NCI-H146 treated with DMSO at 0.1 percent for 48 hours (cell line): Measurements from ENCODE around the gene EFCAB8.

Experiments
- DNase-seq: peaks from one replicate; lab custom pipeline; 2025; ENCODE audit not compliant: unreplicated experiment; lab: John Stamatoyannopoulos, UW

EFCAB8 gene

GRCh38 chr20:32908334-32909292, 49.9 kb downstream of the EFCAB8 start:
- no peak for DNase-seq

- DNase-seq = no peak
Observed at GRCh38 chr20:32909451-32909850, 50.7 kb downstream of the EFCAB8 start.

- no peak for DNase-seq
Observed at GRCh38 chr20:32909896-32910571, 51.3 kb downstream of the EFCAB8 start.

- no peak for DNase-seq
Observed at GRCh38 chr20:32911355-32911754, 52.6 kb downstream of the EFCAB8 start.

- DNase-seq = no peak
Observed at GRCh38 chr20:32912688-32913087, 54.0 kb downstream of the EFCAB8 start.

- no peak for DNase-seq
Observed at GRCh38 chr20:32914031-32914430, 55.3 kb downstream of the EFCAB8 start.

- no peak for DNase-seq
Observed at GRCh38 chr20:32917191-32917950, 58.6 kb downstream of the EFCAB8 start.

GRCh38 chr20:32918296-32918695, 59.6 kb downstream of the EFCAB8 start:
- DNase-seq = no peak

- DNase-seq = no peak
Observed at GRCh38 chr20:32918751-32919150, 60.0 kb downstream of the EFCAB8 start.

- no peak for DNase-seq
Observed at GRCh38 chr20:32920066-32920465, 61.3 kb downstream of the EFCAB8 start.

- no peak for DNase-seq
Observed at GRCh38 chr20:32920530-32921298, 62.0 kb downstream of the EFCAB8 start.

GRCh38 chr20:32922466-32922865, 63.7 kb downstream of the EFCAB8 start:
- DNase-seq = no peak

- DNase-seq = no peak
Observed at GRCh38 chr20:32924781-32925180, 66.1 kb downstream of the EFCAB8 start.

- no peak for DNase-seq
Observed at GRCh38 chr20:32925481-32926196, 66.9 kb downstream of the EFCAB8 start.

- DNase-seq = no peak
Observed at GRCh38 chr20:32929162-32929561, 70.4 kb downstream of the EFCAB8 start.

GRCh38 chr20:32930181-32930580, 71.5 kb downstream of the EFCAB8 start:
- no peak for DNase-seq

GRCh38 chr20:32930701-32931100, 72.0 kb downstream of the EFCAB8 start:
- no peak for DNase-seq

GRCh38 chr20:32934580-32934979, 75.9 kb downstream of the EFCAB8 start:
- DNase-seq = no peak

- DNase-seq = no peak
Observed at GRCh38 chr20:32941155-32941885, 82.6 kb downstream of the EFCAB8 start.
